ENCODE measurements around the gene ZNF185.

- TF ChIP-seq POLR2A (IDR thresholded peaks at IDR 0.05) (no peak), CTCF (IDR thresholded peaks at IDR 0.05 in 4 of 5, conservative IDR thresholded peaks at IDR 0.05 in 1 of 5) (no peak)
Measured at GRCh38 chrX:152913910-152914309, 16.0 kb downstream of the ZNF185 start.
